Activated T-helper 17 cell treated with anti-CD3 and anti-CD28 coated beads, Interleukin-2, amount 50 U/mL, for 72 hours (primary cell): ENCODE measurements around the gene TEX48. TPM values are rescaled to one million over a fixed set of nuclear protein-coding genes. Genes with fewer than 3 reads are reported as not detected.

Experiments
- ATAC-seq: fragments of 150-1000 bp; cut with Tn5 transposase; replicated peaks from 2 replicates; pipeline ENCODE4 v1.10.0; 2021; ENCODE audit warnings: mild to moderate bottlenecking, moderate library complexity
- H3K27ac Mint-ChIP-seq: one replicate; pipeline ENCODE4 v1.8.0; 2022; ENCODE audit warnings: mixed read lengths
- H3K27me3 Mint-ChIP-seq: one replicate; pipeline ENCODE4 v1.8.0; 2022; ENCODE audit warnings: mixed read lengths
- H3K36me3 Mint-ChIP-seq: one replicate; pipeline ENCODE4 v1.8.0; 2022; ENCODE audit warnings: low read depth, mild to moderate bottlenecking, mixed read lengths
- H3K4me1 Mint-ChIP-seq: one replicate; pipeline ENCODE4 v1.8.0; 2022; ENCODE audit warnings: mixed read lengths
- H3K4me3 Mint-ChIP-seq: one replicate; pipeline ENCODE4 v1.8.0; 2022; ENCODE audit warnings: mild to moderate bottlenecking, mixed read lengths
- H3K9me3 Mint-ChIP-seq: one replicate; pipeline ENCODE4 v1.8.0; 2022; ENCODE audit warnings: mixed read lengths
- total RNA-seq, 2 donors: library from RNA; stranded (reverse); gene quantifications; one replicate each; pipeline ENCODE4 v1.2.3, GENCODE V29; 2022

The TEX48 gene
- total RNA-seq, 2 donors from 2014 or later = 0.42 to 0.67 TPM

- Mint-ChIP-seq H3K36me3 (peaks cover 91% of the 10 kb centered on the region), H3K9me3 (no peaks in the 10 kb centered on the region), H3K4me3 (no peak overlapping the region), H3K27ac (peak overlapping the region; percentile 78), H3K27me3 (no peaks in the 10 kb centered on the region), H3K4me1 (no peaks in the 10 kb centered on the region)
- peak; percentile 86 for ATAC-seq
Observed at GRCh38 chr9:114633438-114634089, 48.4 kb downstream of the TEX48 start.

GRCh38 chr9:114631166-114631565, 50.8 kb downstream of the TEX48 start:
- ATAC-seq = no peak
- peaks cover 95% of the 10 kb centered on the region for H3K36me3 Mint-ChIP-seq
- H3K4me1 Mint-ChIP-seq = no peaks in the 10 kb centered on the region
- H3K27me3 Mint-ChIP-seq = no peaks in the 10 kb centered on the region
- no peaks in the 10 kb centered on the region for H3K9me3 Mint-ChIP-seq
- H3K4me3 Mint-ChIP-seq = no peak overlapping the region
- H3K27ac Mint-ChIP-seq = peak overlapping the region; percentile 49

- ATAC-seq = no peak
- no peaks in the 10 kb centered on the region for H3K27me3 Mint-ChIP-seq
- H3K4me1 Mint-ChIP-seq = no peaks in the 10 kb centered on the region
- peaks cover 93% of the 10 kb centered on the region for H3K36me3 Mint-ChIP-seq
- H3K27ac Mint-ChIP-seq = peak overlapping the region; percentile 47
- H3K9me3 Mint-ChIP-seq = no peaks in the 10 kb centered on the region
- no peak overlapping the region for H3K4me3 Mint-ChIP-seq
Observed at GRCh38 chr9:114629563-114630090, 52.4 kb downstream of the TEX48 start.

GRCh38 chr9:114627553-114627952, 54.4 kb downstream of the TEX48 start:
- Mint-ChIP-seq H3K4me3 (no peak overlapping the region), H3K27ac (no peak overlapping the region)

GRCh38 chr9:114626415-114627020, 55.5 kb downstream of the TEX48 start:
- no peak for ATAC-seq
- H3K9me3 Mint-ChIP-seq = no peaks in the 10 kb centered on the region
- peaks cover 83% of the 10 kb centered on the region for H3K36me3 Mint-ChIP-seq
- peaks cover 5% of the 10 kb centered on the region for H3K4me1 Mint-ChIP-seq
- no peak overlapping the region for H3K4me3 Mint-ChIP-seq
- H3K27me3 Mint-ChIP-seq = no peaks in the 10 kb centered on the region
- no peak overlapping the region for H3K27ac Mint-ChIP-seq

More at GRCh38 chr9:114627553-114627952, 54.4 kb downstream of the TEX48 start:
- no peak for ATAC-seq
- no peaks in the 10 kb centered on the region for H3K4me1 Mint-ChIP-seq
- no peaks in the 10 kb centered on the region for H3K27me3 Mint-ChIP-seq
- H3K36me3 Mint-ChIP-seq = peaks cover 83% of the 10 kb centered on the region
- H3K9me3 Mint-ChIP-seq = no peaks in the 10 kb centered on the region

GRCh38 chr9:114624677-114625076, 57.3 kb downstream of the TEX48 start:
- Mint-ChIP-seq H3K9me3 (no peaks in the 10 kb centered on the region), H3K27me3 (no peaks in the 10 kb centered on the region), H3K36me3 (peaks cover 79% of the 10 kb centered on the region), H3K4me3 (no peak overlapping the region), H3K4me1 (peaks cover 9% of the 10 kb centered on the region), H3K27ac (peak overlapping the region; percentile 11)
- ATAC-seq = no peak

- Mint-ChIP-seq H3K27me3 (no peaks in the 10 kb centered on the region), H3K9me3 (no peaks in the 10 kb centered on the region), H3K36me3 (peaks cover 75% of the 10 kb centered on the region), H3K27ac (peak overlapping the region; percentile 8), H3K4me1 (peaks cover 9% of the 10 kb centered on the region), H3K4me3 (no peak overlapping the region)
- ATAC-seq = no peak
Observed at GRCh38 chr9:114621975-114622609, 59.9 kb downstream of the TEX48 start.

- ATAC-seq = no peak
Observed at GRCh38 chr9:114621561-114621960, 60.4 kb downstream of the TEX48 start.

GRCh38 chr9:114619191-114619761, 62.7 kb downstream of the TEX48 start:
- ATAC-seq = no peak
- H3K27me3 Mint-ChIP-seq = no peaks in the 10 kb centered on the region
- peaks cover 14% of the 10 kb centered on the region for H3K4me1 Mint-ChIP-seq
- H3K9me3 Mint-ChIP-seq = no peaks in the 10 kb centered on the region
- H3K36me3 Mint-ChIP-seq = peaks cover 55% of the 10 kb centered on the region
- peak overlapping the region; percentile 73 for H3K27ac Mint-ChIP-seq
- peak overlapping the region; percentile 57 for H3K4me3 Mint-ChIP-seq

More at GRCh38 chr9:114621561-114621960, 60.4 kb downstream of the TEX48 start:
- Mint-ChIP-seq H3K27ac (peak overlapping the region; percentile 8), H3K9me3 (no peaks in the 10 kb centered on the region), H3K27me3 (no peaks in the 10 kb centered on the region), H3K4me1 (peaks cover 9% of the 10 kb centered on the region), H3K36me3 (peaks cover 73% of the 10 kb centered on the region), H3K4me3 (no peak overlapping the region)

- peaks cover 44% of the 10 kb centered on the region for H3K36me3 Mint-ChIP-seq
- peak overlapping the region; percentile 78 for H3K27ac Mint-ChIP-seq
- ATAC-seq = no peak
- H3K4me1 Mint-ChIP-seq = peaks cover 27% of the 10 kb centered on the region
- peak overlapping the region; percentile 42 for H3K4me3 Mint-ChIP-seq
- no peaks in the 10 kb centered on the region for H3K9me3 Mint-ChIP-seq
- no peaks in the 10 kb centered on the region for H3K27me3 Mint-ChIP-seq
Observed at GRCh38 chr9:114616684-114617520, 65.1 kb downstream of the TEX48 start.

Other genes with a start within 250 kb of the TEX48 start
- 10 to 100 TPM in 1 of 2 donors, 1 to 10 TPM in 1; 4.0 to 29.1 TPM for gene WHRN, start 176.7 kb downstream of the TEX48 start, total RNA-seq
- 10 to 100 TPM; 33.5 to 37.9 TPM for gene ATP6V1G1, start 94.4 kb downstream of the TEX48 start, total RNA-seq
- 10 to 100 TPM; 12.6 to 21.0 TPM for gene TMEM268, start 70.9 kb downstream of the TEX48 start, total RNA-seq
- gene TEX53, start 24.4 kb downstream of the TEX48 start, total RNA-seq = not detected
- under 1 TPM in 1 of 2 donors, not detected in 1; 0.13 TPM for gene TNFSF15, start 123.8 kb upstream of the TEX48 start, total RNA-seq
- gene TNFSF8, start 248.4 kb upstream of the TEX48 start, total RNA-seq = 10 to 100 TPM; 17.2 to 20.1 TPM